SH-SY5Y (cell line): ENCODE results near the gene SMC6.

ENCODE experiments used
- GATA2 ChIP-seq: IDR thresholded peaks from 2 replicates; pipeline ENCODE4 v1.6.1; 2011; ENCODE audit warnings: mild to moderate bottlenecking, low read depth, low read length
- GATA3 ChIP-seq: IDR thresholded peaks from 2 replicates; pipeline ENCODE4 v1.6.1; 2011; ENCODE audit warnings: low read depth, mild to moderate bottlenecking, low read length, moderate library complexity

- TF ChIP-seq GATA2 (no peak), GATA3 (no peak)
These were observed 118.6 kb downstream of the SMC6 start for GRCh38 chr2:17634997-17635396.
